Rectal smooth muscle tissue (tissue), 1 donor: ENCODE results near the gene RTBDN.

ENCODE experiments used
- H3K27ac ChIP-seq: one replicate; pipeline ENCODE4 v1.7.0; 2013; ENCODE audit warnings: low read depth, low read length, inconsistent platforms
- H3K27me3 ChIP-seq: one replicate; pipeline ENCODE4 v1.7.0; 2013; ENCODE audit warnings: low read length; ENCODE audit not compliant: control insufficient read depth, insufficient read depth
- H3K36me3 ChIP-seq: one replicate; pipeline ENCODE4 v1.7.0; 2013; ENCODE audit warnings: low read length; ENCODE audit not compliant: control insufficient read depth, insufficient read depth
- H3K4me1 ChIP-seq: one replicate; pipeline ENCODE4 v1.7.0; 2013; ENCODE audit warnings: low read length; ENCODE audit not compliant: control insufficient read depth, insufficient read depth
- H3K4me3 ChIP-seq: one replicate; pipeline ENCODE4 v1.7.0; 2013; ENCODE audit warnings: low read length
- H3K9ac ChIP-seq: one replicate; pipeline ENCODE4 v1.7.0; 2013; ENCODE audit warnings: low read length

RTBDN gene

DNA sequence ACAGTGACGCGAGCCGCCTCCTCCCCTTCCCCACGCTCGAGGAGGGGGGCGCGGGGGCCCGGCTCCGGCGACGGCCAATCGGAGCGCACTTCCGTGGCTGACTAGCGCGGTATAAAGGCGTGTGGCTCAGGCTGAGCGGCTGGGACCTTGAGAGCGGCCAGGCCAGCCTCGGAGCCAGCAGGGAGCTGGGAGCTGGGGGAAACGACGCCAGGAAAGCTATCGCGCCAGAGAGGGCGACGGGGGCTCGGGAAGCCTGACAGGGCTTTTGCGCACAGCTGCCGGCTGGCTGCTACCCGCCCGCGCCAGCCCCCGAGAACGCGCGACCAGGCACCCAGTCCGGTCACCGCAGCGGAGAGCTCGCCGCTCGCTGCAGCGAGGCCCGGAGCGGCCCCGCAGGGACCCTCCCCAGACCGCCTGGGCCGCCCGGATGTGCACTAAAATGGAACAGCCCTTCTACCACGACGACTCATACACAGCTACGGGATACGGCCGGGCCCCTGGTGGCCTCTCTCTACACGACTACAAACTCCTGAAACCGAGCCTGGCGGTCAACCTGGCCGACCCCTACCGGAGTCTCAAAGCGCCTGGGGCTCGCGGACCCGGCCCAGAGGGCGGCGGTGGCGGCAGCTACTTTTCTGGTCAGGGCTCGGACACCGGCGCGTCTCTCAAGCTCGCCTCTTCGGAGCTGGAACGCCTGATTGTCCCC, 42.9 kb downstream of the RTBDN start, which contains the start of gene JUNB:
JUNB (plus strand) TSS at position 142 of the 706 bp plus-strand sequence; CDS start at position 428, 286 bp downstream.
- Histone ChIP-seq H3K27ac (peak within 1 kb of the TSS; percentile 94), H3K4me1 (peaks cover 29% of the 10 kb centered on the region), H3K36me3 (no peaks in the 10 kb centered on the region), H3K27me3 (no peaks in the 10 kb centered on the region), H3K9ac (peak within 1 kb of the TSS; percentile 98), H3K4me3 (peak within 1 kb of the TSS; percentile 100)

- H3K9ac ChIP-seq: peak overlapping the region; percentile 39
- H3K4me1 ChIP-seq: peaks cover 29% of the 10 kb centered on the region
- peak overlapping the region; percentile 94 for H3K27ac ChIP-seq
- H3K27me3 ChIP-seq: no peaks in the 10 kb centered on the region
- H3K36me3 ChIP-seq: no peaks in the 10 kb centered on the region
- H3K4me3 ChIP-seq: peak overlapping the region; percentile 61
Observed at GRCh38 chr19:12790628-12791344, 43.6 kb downstream of the RTBDN start.

- peak overlapping the region; percentile 61 for H3K4me3 ChIP-seq
- H3K27ac ChIP-seq: peak overlapping the region; percentile 94
- H3K36me3 ChIP-seq: no peaks in the 10 kb centered on the region
- no peaks in the 10 kb centered on the region for H3K27me3 ChIP-seq
- peaks cover 29% of the 10 kb centered on the region for H3K4me1 ChIP-seq
- peak overlapping the region; percentile 39 for H3K9ac ChIP-seq
Observed at GRCh38 chr19:12789904-12790619, 44.3 kb downstream of the RTBDN start.

DNA sequence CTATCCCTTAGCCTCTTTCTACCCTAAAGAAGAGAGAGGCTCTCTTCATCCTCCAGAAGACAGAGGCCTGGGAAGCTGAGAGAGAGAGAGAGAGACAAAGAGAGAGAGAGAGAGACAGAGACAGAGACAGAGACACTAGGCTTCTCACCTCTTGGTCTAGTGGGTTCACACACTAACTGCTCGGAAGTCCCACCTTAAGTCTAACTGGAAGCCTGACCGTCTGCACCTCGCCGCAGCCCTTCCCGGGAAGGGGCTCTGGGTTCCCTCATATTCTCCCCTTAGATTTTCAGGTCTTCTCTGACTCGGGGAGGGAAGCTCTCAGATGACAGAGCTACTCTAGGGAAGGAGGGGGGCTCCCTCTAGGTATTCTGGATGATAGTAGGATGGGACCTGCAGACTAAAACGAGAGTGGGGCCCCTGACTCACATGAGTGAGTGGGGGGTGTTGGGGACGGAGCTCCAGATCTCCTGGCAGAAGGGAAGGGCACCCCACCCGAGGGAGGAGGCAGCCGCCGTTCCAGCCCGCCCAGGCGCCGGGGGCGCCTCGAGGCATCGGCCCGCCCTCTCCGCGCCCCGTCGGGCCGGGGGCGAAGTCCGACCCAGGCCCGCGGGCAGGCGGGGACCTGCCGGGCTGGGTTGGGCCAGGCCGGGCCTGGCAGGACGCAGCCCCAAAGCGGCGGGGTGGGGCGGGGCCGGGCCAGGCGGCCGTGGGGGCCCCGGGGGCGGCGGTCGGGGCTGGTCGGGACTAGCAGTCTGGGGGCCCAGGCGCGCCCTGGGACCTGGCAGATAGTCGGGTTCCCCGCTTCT, 45.1 kb downstream of the RTBDN start:
- Histone ChIP-seq H3K36me3 (no peaks in the 10 kb centered on the region), H3K9ac (peak overlapping the region; percentile 83), H3K4me1 (peaks cover 29% of the 10 kb centered on the region), H3K27ac (peak overlapping the region; percentile 94), H3K4me3 (peak overlapping the region; percentile 68), H3K27me3 (no peaks in the 10 kb centered on the region)

DNA sequence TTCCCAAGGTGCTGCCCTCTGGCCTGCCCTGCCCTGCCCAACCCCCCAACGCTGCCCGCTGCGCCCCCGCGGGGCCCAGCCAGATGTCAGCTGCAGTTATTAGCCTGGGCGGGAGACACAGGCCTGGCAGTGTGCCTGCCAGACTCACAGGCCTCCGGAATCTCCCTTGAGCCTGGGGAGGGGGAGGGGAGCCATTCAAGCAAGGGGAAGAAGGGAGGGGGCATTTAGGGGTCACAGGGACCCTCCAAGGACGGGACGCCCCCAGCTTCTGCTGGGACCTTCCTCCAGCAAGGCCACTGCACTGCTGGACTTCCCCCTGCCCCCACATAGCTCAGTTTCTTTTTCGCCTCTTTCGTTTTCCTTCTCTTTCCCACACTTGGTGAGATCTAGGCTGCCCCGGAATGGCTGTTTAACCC, 45.7 kb downstream of the RTBDN start:
- Histone ChIP-seq H3K27ac (peak overlapping the region; percentile 94), H3K36me3 (no peaks in the 10 kb centered on the region), H3K9ac (peak overlapping the region; percentile 83), H3K27me3 (no peaks in the 10 kb centered on the region), H3K4me1 (peaks cover 24% of the 10 kb centered on the region), H3K4me3 (peak overlapping the region; percentile 68)

DNA sequence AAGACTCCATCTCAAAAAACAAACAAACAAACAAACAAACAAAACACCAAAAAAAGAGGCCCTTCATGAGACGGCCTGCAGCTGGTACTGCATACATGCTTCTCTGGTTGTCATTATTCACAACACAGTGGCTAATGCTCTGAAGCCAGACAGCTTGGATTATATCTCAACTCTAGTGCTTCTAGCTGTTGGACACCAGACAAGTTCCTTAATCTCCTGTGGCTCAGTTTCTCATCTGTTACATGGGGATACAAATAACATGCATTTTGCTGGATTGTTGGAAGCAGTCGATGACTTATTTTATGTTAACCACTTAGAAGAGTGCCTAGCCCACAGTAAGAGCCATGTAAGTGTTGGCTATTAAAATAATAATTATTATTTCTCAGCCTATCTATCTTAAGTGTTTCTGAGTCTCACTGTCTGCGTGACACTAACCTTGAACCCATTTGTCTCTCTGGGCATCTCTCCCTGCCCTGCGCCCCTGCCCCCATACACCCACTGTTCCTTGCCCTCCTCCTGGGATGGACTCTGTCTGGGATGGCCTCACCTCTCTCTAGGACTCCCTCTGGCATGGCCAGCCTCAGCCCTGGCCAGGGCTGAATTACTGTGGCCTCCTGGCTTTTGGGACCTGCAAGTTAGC, 46.2 kb downstream of the RTBDN start:
- no peaks in the 10 kb centered on the region for H3K27me3 ChIP-seq
- peak overlapping the region; percentile 68 for H3K4me3 ChIP-seq
- no peaks in the 10 kb centered on the region for H3K36me3 ChIP-seq
- H3K9ac ChIP-seq: peak overlapping the region; percentile 83
- H3K4me1 ChIP-seq: peaks cover 28% of the 10 kb centered on the region
- H3K27ac ChIP-seq: peak overlapping the region; percentile 94

GRCh38 chr19:12787458-12787857, 46.9 kb downstream of the RTBDN start:
- Histone ChIP-seq H3K27ac (peak overlapping the region; percentile 72), H3K4me1 (peaks cover 31% of the 10 kb centered on the region), H3K27me3 (no peaks in the 10 kb centered on the region), H3K9ac (no peak overlapping the region), H3K4me3 (no peak overlapping the region), H3K36me3 (no peaks in the 10 kb centered on the region)

- Histone ChIP-seq H3K4me1 (peaks cover 33% of the 10 kb centered on the region), H3K9ac (no peak overlapping the region), H3K27ac (peak overlapping the region; percentile 72), H3K4me3 (no peak overlapping the region), H3K36me3 (no peaks in the 10 kb centered on the region), H3K27me3 (no peaks in the 10 kb centered on the region)
Observed at GRCh38 chr19:12786952-12787351, 47.4 kb downstream of the RTBDN start.

DNA sequence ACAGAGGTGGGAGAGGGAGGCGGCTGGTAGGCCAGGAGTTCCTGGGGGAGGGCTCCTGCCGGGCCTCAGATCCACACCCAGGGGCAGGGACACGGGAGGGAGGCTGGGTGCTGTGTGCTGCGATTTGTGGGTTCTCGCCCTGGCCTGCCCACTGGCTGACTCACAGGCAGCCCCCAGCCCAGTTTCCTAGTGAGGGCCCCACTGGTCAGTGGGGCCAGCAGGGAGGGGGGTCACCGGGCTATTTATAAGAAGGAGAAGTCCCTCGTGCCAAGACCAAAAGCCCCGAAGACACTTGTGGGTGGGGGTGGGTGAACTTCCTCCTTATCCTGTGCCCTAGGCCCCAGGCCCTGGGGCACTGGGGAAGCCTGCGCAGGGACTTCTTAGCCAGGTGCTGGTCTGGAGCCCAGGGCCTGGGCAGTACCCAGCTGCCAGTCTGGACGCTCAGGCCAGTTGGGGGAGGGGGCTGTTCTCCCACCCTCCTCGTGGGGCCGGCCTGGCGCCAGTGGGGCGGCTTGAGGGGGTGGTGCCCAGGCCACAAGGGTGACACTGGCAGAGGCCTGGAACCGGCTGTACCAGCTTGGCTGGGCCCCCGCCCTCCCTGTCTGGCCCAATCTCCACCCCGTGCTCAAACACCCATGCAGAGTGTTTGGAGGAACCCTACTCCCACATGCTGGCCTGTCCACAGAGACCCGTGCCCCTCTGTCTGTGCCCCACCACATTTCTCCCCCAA, 48.1 kb downstream of the RTBDN start:
- Histone ChIP-seq H3K4me1 (peaks cover 33% of the 10 kb centered on the region), H3K27me3 (no peaks in the 10 kb centered on the region), H3K36me3 (no peaks in the 10 kb centered on the region), H3K9ac (no peak overlapping the region), H3K4me3 (no peak overlapping the region), H3K27ac (peak overlapping the region; percentile 72)

DNA sequence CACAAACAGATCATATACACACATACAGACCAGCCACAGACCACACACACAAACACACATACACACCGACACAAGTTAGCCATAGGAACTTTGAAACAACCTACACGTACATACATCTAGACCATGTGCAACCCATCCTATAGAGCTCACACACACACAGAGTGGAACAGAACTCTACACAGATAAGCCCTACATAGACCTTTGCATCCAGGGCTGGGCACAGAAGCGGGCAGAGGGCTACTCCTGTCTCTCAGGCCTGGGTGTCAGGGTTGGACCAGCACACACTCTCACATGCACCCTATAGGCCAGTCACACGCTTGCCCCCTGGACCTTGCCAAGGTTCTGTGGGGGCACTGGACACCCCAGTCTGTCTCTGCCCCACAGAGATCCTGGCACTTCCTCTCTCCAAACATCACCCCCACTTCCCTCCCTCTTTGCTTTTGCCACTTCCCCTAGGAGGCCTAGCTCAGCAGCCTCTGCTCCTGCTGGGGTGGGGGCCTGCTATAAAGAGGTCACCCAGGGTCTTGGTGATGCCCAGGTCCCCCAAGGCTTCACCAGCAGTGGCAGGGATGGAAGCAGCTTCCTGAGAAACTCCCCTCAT, 48.8 kb downstream of the RTBDN start:
- Histone ChIP-seq H3K9ac (no peak overlapping the region), H3K4me1 (peaks cover 28% of the 10 kb centered on the region), H3K4me3 (no peak overlapping the region), H3K27ac (peak overlapping the region; percentile 72), H3K36me3 (no peaks in the 10 kb centered on the region), H3K27me3 (no peaks in the 10 kb centered on the region)
